Common myeloid progenitor, CD34-positive (primary cell): ENCODE results near the gene SUMF1.

Source experiments
- CTCF ChIA-PET: fragments of 350-600 bp; sonication (Branson Sonifier 250); formaldehyde crosslinking; loops from one replicate; lab custom pipeline; 2021; ENCODE audit warnings: antibody characterized with exemption; lab: Charles Lee
- POLR2A ChIA-PET: fragments of 350-600 bp; sonication (Branson Sonifier 250); formaldehyde crosslinking; loops from one replicate; lab custom pipeline; 2021; ENCODE audit warnings: antibody characterized with exemption; lab: Charles Lee
- DNase-seq, 3 donors: peaks; one replicate each; pipeline versions ENCODE4 v3.0.0 to v3.0.0-alpha.2; 2013
- H3K27ac ChIP-seq, 2 experiments: 1 replicate in 1 of 2; 2 replicates in 1 of 2; pipeline ENCODE4 v1.7.0; 2013; ENCODE audit warnings: inconsistent platforms in 2 of 2, low read length in 2 of 2, mild to moderate bottlenecking in 2 of 2, low read depth in 1 of 2, moderate library complexity in 1 of 2; ENCODE audit not compliant: severe bottlenecking in 2 of 2, insufficient read depth in 1 of 2, poor library complexity in 1 of 2
- H3K27me3 ChIP-seq, 5 experiments: replicated peaks in 2 of 5; 1 replicate in 3 of 5; 2 replicates in 2 of 5; pipeline versions ENCODE4 v1.6.1 to v1.7.0; 2013; ENCODE audit warnings: low read length in 4 of 5, mild to moderate bottlenecking in 2 of 5, moderate library complexity in 2 of 5, inconsistent platforms in 1 of 5; ENCODE audit not compliant: insufficient read depth in 5 of 5, control insufficient read depth in 4 of 5
- H3K36me3 ChIP-seq, 4 experiments: 1 replicate in 2 of 4; 2 replicates in 2 of 4; pipeline versions ENCODE4 v1.6.1 to v1.7.0; 2013; ENCODE audit warnings: low read length in 3 of 4, control low read depth in 1 of 4, mild to moderate bottlenecking in 1 of 4; ENCODE audit not compliant: control insufficient read depth in 4 of 4, insufficient read depth in 4 of 4
- H3K4me1 ChIP-seq, 4 experiments: 1 replicate in 3 of 4; 2 replicates in 1 of 4; pipeline versions ENCODE4 v1.6.1 to v1.7.1; 2013; ENCODE audit warnings: low read length in 3 of 4, mild to moderate bottlenecking in 3 of 4, control low read depth in 1 of 4, inconsistent platforms in 1 of 4, moderate library complexity in 1 of 4; ENCODE audit not compliant: control insufficient read depth in 4 of 4, insufficient read depth in 4 of 4; ENCODE audit errors: control extremely low read depth in 1 of 4
- H3K4me3 ChIP-seq, 7 experiments: 1 replicate in 4 of 7; 2 replicates in 3 of 7; pipeline versions ENCODE4 v1.5.1 to v1.7.0; 2013; ENCODE audit warnings: mild to moderate bottlenecking in 7 of 7, low read length in 6 of 7, moderate library complexity in 6 of 7, inconsistent platforms in 2 of 7, low read depth in 2 of 7, control low read depth in 1 of 7; ENCODE audit not compliant: insufficient read depth in 4 of 7, control insufficient read depth in 1 of 7; ENCODE audit errors: extremely low read depth in 1 of 7
- H3K9me3 ChIP-seq, 5 experiments: 1 replicate in 4 of 5; 2 replicates in 1 of 5; pipeline versions ENCODE4 v1.6.1 to v1.7.1; 2013; ENCODE audit warnings: low read length in 4 of 5, mild to moderate bottlenecking in 2 of 5, inconsistent platforms in 1 of 5, low read depth in 1 of 5, moderate library complexity in 1 of 5; ENCODE audit not compliant: control insufficient read depth in 4 of 5, insufficient read depth in 2 of 5; ENCODE audit errors: control extremely low read depth in 1 of 5
- WGBS: methylation state at CpG from one replicate; pipeline ENCODE4 v1.1.5; 2013; ENCODE audit not compliant: insufficient coverage; 5-methylcytosine and 5-hydroxymethylcytosine counted together

The SUMF1 gene

DNA sequence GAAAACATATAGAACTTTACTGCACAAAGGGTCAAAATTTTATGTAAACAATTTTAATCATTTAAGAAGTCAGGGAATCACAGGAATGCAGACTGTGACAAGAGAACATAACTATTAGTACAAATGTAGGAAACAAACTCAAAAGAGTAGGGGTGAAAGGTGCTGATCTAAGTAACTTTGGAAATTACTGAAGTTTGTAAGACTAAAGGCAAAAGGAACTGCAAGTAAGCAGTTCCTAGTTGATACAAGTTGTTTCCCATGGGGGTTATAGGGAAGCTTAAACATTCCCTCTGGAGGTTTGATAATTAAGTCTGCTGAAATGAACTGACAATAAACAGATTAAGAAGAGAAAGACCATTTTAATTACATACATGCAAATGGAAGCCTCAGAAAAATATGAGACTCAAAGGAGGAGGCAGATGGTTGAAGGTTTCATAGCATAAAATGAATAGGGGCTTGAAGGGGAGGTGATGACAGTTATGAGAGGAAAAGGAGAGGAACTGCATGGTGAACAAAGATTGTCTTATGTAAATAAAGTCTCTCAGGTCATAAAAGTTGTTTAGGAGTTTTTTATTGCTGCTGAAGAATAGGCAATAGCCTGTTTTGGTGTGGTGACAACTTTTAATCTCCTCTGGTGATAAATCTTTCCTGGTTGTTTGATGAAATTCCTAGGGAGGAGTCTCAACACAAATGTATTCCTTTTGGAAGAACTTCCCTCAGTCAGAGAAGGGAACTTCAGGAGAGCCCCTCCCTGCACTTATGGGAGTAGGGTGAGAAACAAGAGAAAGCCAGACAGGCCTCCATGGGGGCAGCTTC lies 146.8 kb downstream of the SUMF1 start:
- CTCF ChIA-PET: interaction anchor here (1.4 kb wide), 1 partner anchor 15 kb away, joined by 3 read pairs; no protein-coding TSS in a partner anchor
- Histone ChIP-seq H3K27ac (peak overlapping the region in 1 of 2 experiments; percentile 40), H3K4me3 (no peak overlapping the region), H3K4me1 (peaks cover 14 to 34% (median 17%) of the 10 kb centered on the region in 4 experiments), H3K36me3 (peaks cover 2 to 30% (median 18%) of the 10 kb centered on the region in 4 experiments), H3K9me3 (no peaks in the 10 kb centered on the region), H3K27me3 (no peaks in the 10 kb centered on the region)
- peak in 2 of 3 donors; percentile 28 to 47 for DNase-seq
- POLR2A ChIA-PET: no interaction called here

GRCh38 chr3:4314688-4315087 lies 152.4 kb downstream of the SUMF1 start:
- DNase-seq: peak; percentile 24 to 48 (median 42)
- whole genome bisulfite sequencing: no CpG with 5 or more reads among the region's 4 CpGs

GRCh38 chr3:4313606-4314293 lies 153.3 kb downstream of the SUMF1 start:
- no peaks in the 10 kb centered on the region for H3K27me3 ChIP-seq
- peaks cover 0 to 10% (median 4%) of the 10 kb centered on the region in 4 experiments for H3K4me1 ChIP-seq
- no peaks in the 10 kb centered on the region for H3K9me3 ChIP-seq
- 100% methylated on average over 1 of the region's 4 CpGs for WGBS
- no peak overlapping the region for H3K4me3 ChIP-seq
- no peak overlapping the region for H3K27ac ChIP-seq
- CTCF ChIA-PET: interaction anchor here (0.7 to 1.4 kb wide), 3 partner anchors 9 to 373 kb away, joined by 3 read pairs; no protein-coding TSS in a partner anchor
- no peak for DNase-seq
- H3K36me3 ChIP-seq: peaks cover 19 to 48% (median 38%) of the 10 kb centered on the region in 4 experiments
- POLR2A ChIA-PET: interaction anchor here (0.7 kb wide), 1 partner anchor 359 kb away, joined by 3 read pairs; no protein-coding TSS in a partner anchor

More at GRCh38 chr3:4314688-4315087, 152.4 kb downstream of the SUMF1 start:
- H3K27me3 ChIP-seq: no peaks in the 10 kb centered on the region
- H3K4me1 ChIP-seq: peaks cover 0 to 3% (median 1%) of the 10 kb centered on the region in 4 experiments
- CTCF ChIA-PET: interaction anchor here (0.7 to 1.5 kb wide), 6 partner anchors 8 to 372 kb away, joined by 3 to 8 read pairs (median 3); no protein-coding TSS in a partner anchor
- H3K9me3 ChIP-seq: no peaks in the 10 kb centered on the region
- POLR2A ChIA-PET: no interaction called here
- H3K36me3 ChIP-seq: peaks cover 18 to 50% (median 39%) of the 10 kb centered on the region in 4 experiments
- H3K4me3 ChIP-seq: no peak overlapping the region
- no peak overlapping the region for H3K27ac ChIP-seq

DNA sequence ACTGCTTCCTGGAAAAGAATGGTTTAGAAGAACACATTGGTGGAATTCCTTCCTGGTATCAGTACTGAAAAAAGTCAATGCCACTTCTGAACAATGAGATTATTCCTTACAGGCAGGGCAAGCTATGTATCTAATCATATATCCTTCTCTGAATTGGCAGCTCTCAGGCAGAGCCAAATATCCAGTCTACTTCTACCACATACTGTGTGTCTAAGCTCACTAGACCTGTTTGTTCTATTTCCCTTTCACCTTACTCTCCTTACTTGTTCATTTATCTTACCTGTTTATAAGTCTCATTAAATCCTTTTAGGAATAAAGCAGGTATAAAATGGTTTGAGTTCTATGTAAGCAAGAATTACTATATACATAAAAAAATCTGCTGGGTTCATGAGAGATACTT lies 155.6 kb downstream of the SUMF1 start:
- Histone ChIP-seq H3K4me3 (no peak overlapping the region), H3K36me3 (peaks cover 23 to 49% (median 34%) of the 10 kb centered on the region in 4 experiments), H3K27me3 (no peaks in the 10 kb centered on the region), H3K27ac (no peak overlapping the region), H3K9me3 (no peaks in the 10 kb centered on the region), H3K4me1 (peaks cover 0 to 14% (median 5%) of the 10 kb centered on the region in 4 experiments)
- ChIA-PET CTCF (interaction anchor here (0.6 to 1.3 kb wide), 2 partner anchors 14 to 23 kb away, joined by 4 to 5 read pairs; no protein-coding TSS in a partner anchor), POLR2A (no interaction called here)
- DNase-seq: no peak
